GM23248 (cell line): Measurements from ENCODE around the gene MTCH1.

Experiments
- EZH2 ChIP-seq: fragments of 200-600 bp; sonication (generic); IDR thresholded peaks from 2 replicates; pipeline ENCODE4 v1.6.1; 2018; ENCODE audit warnings: antibody characterized with exemption, mild to moderate bottlenecking; ENCODE audit not compliant: insufficient read depth, poor library complexity, severe bottlenecking
- EZH2phosphoT487 ChIP-seq: fragments of 200-600 bp; sonication (generic); IDR thresholded peaks from 2 replicates; pipeline ENCODE4 v1.6.1; 2018; ENCODE audit warnings: antibody characterized with exemption, moderate library complexity, mild to moderate bottlenecking, low read depth; ENCODE audit not compliant: insufficient read depth

- TF ChIP-seq EZH2phosphoT487: no peak
- no peak for TF ChIP-seq EZH2
Observed at GRCh38 chr6:36930483-36930882, 55.5 kb downstream of the MTCH1 start.
